Vein endothelial cell (primary cell): ENCODE results near the gene C2orf68. TPM values are rescaled to one million over a fixed set of nuclear protein-coding genes. Genes with fewer than 3 reads are reported as not detected.

Experiments
- small RNA-seq: library from RNA; depleted of rRNA; stranded (forward); fragments of <200 nt; gene quantifications from one replicate; pipeline ENCODE3, GENCODE V24; 2012
- total RNA-seq: library from RNA; depleted of rRNA; stranded (reverse); fragments of >200 nt; gene quantifications from 2 replicates; pipeline ENCODE4 v1.2.3, GENCODE V29; 2012

C2orf68 gene
- total RNA-seq: 18.0 and 19.4 TPM in 2 replicates

GRCh38 chr2:85611705-85612587, at the start of gene C2orf68:
Gene C2orf68 (minus strand): TSS chr2:85612066. CDS start chr2:85611984, 82 bp downstream.

GRCh38 chr2:85602476-85603234, 9.2 kb downstream of the C2orf68 start, which contains the start of gene TMEM150A:
Gene TMEM150A (minus strand): TSS chr2:85602698. CDS start chr2:85601948, 750 bp downstream.

GRCh38 chr2:85595301-85596025, 16.4 kb downstream of the C2orf68 start, which contains the start of gene RNF181:
Gene RNF181 (plus strand): TSS chr2:85595745. CDS start chr2:85595764, 19 bp downstream.

GRCh38 chr2:85584354-85584856, 27.5 kb downstream of the C2orf68 start, which contains the start of gene VAMP5:
Gene VAMP5 (plus strand): TSS chr2:85584431. CDS start chr2:85584491, 60 bp downstream.

DNA sequence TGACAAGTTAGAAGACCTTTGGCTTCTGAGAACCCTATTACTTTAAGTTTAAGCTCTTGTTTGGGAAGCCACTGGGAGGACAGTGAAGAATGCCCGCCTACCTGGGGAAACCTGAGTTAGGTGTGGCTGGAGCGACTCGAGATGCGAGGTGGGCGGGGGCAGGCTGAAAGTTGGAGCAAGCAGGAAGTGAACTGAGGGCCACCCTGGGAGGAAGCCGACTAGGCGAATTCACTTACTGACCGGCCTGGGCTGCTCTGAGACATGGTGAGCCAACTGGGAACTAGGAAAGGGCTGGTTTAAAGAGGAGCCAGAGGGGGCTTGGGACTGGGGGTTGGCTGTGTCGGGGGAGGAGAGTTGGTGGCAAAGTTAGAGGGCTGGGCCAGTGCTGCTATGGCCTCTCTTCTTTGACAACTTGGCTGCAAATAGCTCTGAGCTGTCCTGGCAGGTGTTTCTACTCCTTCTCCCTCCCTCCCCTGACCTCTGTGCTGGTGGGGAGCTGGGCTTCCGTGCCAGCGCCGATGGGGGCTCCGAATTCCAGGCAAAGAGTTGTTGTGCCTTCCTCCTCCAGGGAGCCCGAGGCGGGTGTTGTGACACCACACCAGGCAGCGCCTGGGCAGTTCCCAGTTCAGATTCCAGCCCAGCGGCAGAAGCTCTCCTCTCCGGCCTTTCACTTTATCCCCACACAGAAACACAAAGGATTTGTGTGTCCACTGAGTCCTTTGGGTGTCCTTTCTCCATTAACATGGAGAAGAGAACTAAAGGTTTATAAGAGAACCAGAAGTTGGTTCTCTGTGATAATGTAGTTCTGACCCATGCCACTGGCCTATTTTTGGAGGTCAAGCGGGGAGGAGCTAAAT, 34.3 kb downstream of the C2orf68 start, which contains the start of gene VAMP8:
Gene VAMP8, plus strand, starts transcription at position 201 of the 857 bp plus-strand sequence. Its CDS starts 61 bp downstream, at position 262.

GRCh38 chr2:85561280-85562212, 50.3 kb downstream of the C2orf68 start, which contains the start of gene GGCX:
Gene GGCX (minus strand): TSS chr2:85561493. CDS start chr2:85561428, 65 bp downstream.

Small RNAs within 50 kb of the gene (small RNA-seq; reads per million reads assigned to genes)
- gene RN7SL126P: 0.08 reads per million

Other genes with a start within 250 kb of the C2orf68 start
- gene CAPG, start 201.7 kb downstream of the C2orf68 start, total RNA-seq: 33.6 and 40.4 TPM in 2 replicates
- gene SH2D6, start 193.4 kb downstream of the C2orf68 start, total RNA-seq: not detected in 2 replicates
- 93.4 and 101 TPM in 2 replicates for gene MAT2A, start 72.9 kb downstream of the C2orf68 start, total RNA-seq
- gene GGCX, start 50.6 kb downstream of the C2orf68 start, total RNA-seq: 40.2 and 43.5 TPM in 2 replicates
- 14.0 and 27.4 TPM in 2 replicates for gene VAMP8, start 34.5 kb downstream of the C2orf68 start, total RNA-seq
- gene VAMP5, start 27.6 kb downstream of the C2orf68 start, total RNA-seq: 40.1 and 44.1 TPM in 2 replicates
- 193 and 231 TPM in 2 replicates for gene RNF181, start 16.3 kb downstream of the C2orf68 start, total RNA-seq
- gene TMEM150A, start 9.4 kb downstream of the C2orf68 start, total RNA-seq: 11.8 and 14.0 TPM in 2 replicates
- gene USP39, start 4.1 kb upstream of the C2orf68 start, total RNA-seq: 48.0 and 50.2 TPM in 2 replicates
- gene SFTPB, start 56.1 kb upstream of the C2orf68 start, total RNA-seq: not detected in 2 replicates
- not detected in 2 replicates for gene GNLY, start 82.3 kb upstream of the C2orf68 start, total RNA-seq
- 13.2 and 17.0 TPM in 2 replicates for gene ATOH8, start 141.9 kb upstream of the C2orf68 start, total RNA-seq